SK-N-MC (cell line): ENCODE data around the gene SEMA4D.

Source experiments
- EZH2 ChIP-seq: fragments of 200-600 bp; sonication (generic); IDR thresholded peaks from one replicate; pipeline ENCODE4 v1.6.1; 2017; ENCODE audit warnings: antibody characterized with exemption
- POLR2AphosphoS5 ChIP-seq: IDR thresholded peaks from 2 replicates; pipeline ENCODE4 v1.6.1; 2012; ENCODE audit warnings: mild to moderate bottlenecking, low read depth, low read length, borderline replicate concordance

GRCh38 chr9:89455356-89455824 lies 42.5 kb downstream of the SEMA4D start:
- no peak for TF ChIP-seq EZH2
- TF ChIP-seq POLR2AphosphoS5: no peak
